Stimulated activated CD4-positive, alpha-beta T cell treated with anti-CD3 and anti-CD28 coated beads, TNF-alpha, amount 100 ng/mL, for 4 hours (primary cell): ENCODE data around the gene PRR20B.
"Not testable (repeated sequence)": the region's sequence is repeated elsewhere in the genome, so short reads cannot be mapped to it uniquely, and the experiment has no call there.

Experiments used
- DNase-seq, 3 experiments: peaks; one replicate each; pipeline ENCODE4 v3.0.0-alpha.2; 2020; ENCODE audit warnings: low read depth in 3 of 3

PRR20B gene

DNA sequence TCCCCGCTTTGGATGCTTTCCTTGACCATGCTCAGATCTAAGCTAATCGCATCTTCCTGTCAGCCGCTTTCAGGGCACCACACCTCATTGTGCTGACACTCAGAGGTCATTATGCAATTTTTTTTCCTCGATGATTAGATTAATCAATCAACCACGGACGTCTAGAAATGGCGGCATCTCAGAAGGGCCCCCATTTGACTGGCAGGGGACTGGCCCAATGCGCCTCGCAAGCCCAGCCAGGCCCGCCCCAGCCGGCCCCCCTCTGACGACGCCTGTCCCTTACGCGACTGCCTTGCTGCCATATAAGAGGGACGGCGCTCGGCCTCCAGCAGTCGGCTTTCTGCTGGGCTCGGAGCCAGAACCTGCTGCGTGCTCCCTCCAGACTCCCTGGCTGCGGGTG is at the start of gene PRR20B:
Gene PRR20B (plus strand): TSS at position 301 of the 400 bp plus-strand sequence. CDS start 387 bp downstream, outside the sequence.
- DNase-seq: not testable (repeated sequence)

- no peak for DNase-seq
These were observed 32.3 kb upstream of the PRR20B start for GRCh38 chr13:57114945-57115344.

GRCh38 chr13:57123681-57124080 is 23.6 kb upstream of the PRR20B start:
- no peak for DNase-seq

DNA sequence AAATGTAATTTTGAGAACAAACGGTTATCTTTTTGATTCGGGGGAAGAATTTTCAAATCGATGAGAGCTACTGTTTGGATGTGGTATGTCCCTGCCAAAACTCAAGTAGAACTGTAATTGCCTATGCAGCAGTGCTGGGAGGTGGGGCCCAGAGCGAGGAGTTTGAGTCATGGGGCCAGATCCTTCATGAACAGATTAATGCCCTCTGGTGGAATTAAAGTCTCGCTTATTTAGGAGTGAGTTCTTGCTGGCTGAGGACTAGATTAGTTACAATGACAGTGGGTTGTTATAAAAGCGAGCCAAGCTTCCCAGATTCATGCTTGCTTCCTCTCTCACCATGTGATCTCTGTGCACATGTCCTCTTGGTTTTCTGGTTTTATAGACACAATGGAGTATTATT is 18.4 kb upstream of the PRR20B start:
- DNase-seq: no peak

GRCh38 chr13:57136093-57136492 is 11.2 kb upstream of the PRR20B start:
- no peak for DNase-seq

DNA sequence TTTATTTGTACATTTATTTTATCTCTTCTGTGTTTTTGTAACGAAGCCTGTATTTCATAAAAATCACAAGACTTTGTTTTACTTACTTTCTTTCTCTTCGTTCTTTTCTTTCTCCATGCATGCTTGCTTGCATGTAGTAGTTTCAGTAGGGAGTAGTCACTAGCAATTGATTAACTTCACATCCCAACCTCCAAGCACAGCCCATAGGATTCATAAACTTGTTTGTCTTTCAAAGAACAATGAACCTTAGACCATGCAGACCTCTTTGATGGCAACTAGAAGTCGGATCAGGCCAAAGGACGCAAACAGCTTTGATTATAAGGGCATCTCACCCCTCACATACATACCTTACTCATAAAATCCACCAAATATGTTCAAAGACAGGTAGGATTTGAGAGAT is 9.7 kb upstream of the PRR20B start:
- no peak for DNase-seq

DNA sequence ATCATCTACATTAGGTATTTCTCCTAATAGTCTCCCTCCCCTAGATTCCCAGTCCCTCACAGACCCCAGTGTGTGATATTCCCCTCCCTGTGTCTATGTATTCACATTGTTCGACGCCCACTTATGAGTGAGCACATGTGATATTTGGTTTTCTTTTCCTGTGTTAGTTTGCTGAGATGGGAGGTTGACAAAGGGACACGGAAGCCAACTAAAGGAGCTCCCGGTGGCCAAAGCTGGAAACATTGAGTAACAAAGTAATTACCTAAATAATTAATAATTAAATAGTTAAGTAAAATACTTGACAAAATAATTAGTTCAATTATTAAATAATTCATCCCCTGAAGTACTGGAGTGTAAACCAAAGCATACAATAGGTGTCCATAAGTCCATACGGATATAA is 8.3 kb upstream of the PRR20B start:
- no peak for DNase-seq

- DNase-seq: not testable (repeated sequence)
These were observed 7.5 kb upstream of the PRR20B start for GRCh38 chr13:57139781-57140180.

DNA sequence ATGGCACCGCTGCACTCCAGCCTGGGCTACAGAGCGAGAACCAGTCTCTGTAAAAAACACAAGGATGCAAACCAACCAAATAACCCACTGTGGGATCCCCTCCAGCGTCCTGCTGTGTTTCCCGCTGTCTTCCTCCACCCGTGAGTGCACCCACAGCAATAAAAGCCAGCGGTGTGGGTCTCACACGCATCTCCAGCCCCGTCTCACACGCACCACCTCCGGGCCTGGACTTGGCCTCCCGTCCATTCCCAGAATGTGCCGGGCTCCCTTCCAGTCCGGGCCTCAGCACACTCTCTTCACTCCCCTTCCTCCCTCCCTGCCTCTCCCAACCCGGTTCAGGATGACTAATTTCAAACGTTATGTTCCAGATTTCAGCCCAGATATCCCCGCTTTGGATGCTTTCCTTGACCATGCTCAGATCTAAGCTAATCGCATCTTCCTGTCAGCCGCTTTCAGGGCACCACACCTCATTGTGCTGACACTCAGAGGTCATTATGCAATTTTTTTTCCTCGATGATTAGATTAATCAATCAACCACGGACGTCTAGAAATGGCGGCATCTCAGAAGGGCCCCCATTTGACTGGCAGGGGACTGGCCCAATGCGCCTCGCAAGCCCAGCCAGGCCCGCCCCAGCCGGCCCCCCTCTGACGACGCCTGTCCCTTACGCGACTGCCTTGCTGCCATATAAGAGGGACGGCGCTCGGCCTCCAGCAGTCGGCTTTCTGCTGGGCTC is 6.9 kb upstream of the PRR20B start, which contains the start of gene PRR20A:
Gene PRR20A (plus strand): TSS at position 684 of the 734 bp plus-strand sequence. CDS start 387 bp downstream, outside the sequence.
- DNase-seq: not testable (repeated sequence)

DNA sequence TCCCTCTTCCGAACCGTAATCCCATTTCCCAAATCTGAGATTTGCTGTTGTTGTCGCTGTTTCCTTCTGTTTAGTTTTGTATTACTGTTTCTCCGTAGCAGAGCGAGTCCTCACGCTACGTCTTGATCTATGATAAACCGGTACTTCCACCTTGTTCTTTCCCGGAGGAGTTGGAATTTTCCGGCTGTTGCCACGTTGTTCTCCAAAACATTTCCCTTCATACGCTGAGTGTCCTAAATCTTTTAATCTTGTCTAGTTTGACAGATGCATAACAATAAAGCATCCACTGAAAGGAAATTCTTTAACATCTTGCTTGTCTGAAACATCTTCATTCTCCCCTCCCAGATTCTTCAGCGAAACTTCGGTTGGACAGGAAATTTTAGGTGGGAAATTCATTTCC is 818 bp downstream of the PRR20B start:
- DNase-seq: not testable (repeated sequence)

DNA sequence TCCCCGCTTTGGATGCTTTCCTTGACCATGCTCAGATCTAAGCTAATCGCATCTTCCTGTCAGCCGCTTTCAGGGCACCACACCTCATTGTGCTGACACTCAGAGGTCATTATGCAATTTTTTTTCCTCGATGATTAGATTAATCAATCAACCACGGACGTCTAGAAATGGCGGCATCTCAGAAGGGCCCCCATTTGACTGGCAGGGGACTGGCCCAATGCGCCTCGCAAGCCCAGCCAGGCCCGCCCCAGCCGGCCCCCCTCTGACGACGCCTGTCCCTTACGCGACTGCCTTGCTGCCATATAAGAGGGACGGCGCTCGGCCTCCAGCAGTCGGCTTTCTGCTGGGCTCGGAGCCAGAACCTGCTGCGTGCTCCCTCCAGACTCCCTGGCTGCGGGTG is 6.5 kb downstream of the PRR20B start, which contains the start of gene PRR20C:
Gene PRR20C (plus strand): TSS at position 301 of the 400 bp plus-strand sequence. CDS start 387 bp downstream, outside the sequence.
- DNase-seq: not testable (repeated sequence)

- DNase-seq: not testable (repeated sequence)
These were observed 13.0 kb downstream of the PRR20B start, which contains the start of gene PRR20D for GRCh38 chr13:57160332-57160731. TSS of gene PRR20D (plus strand) at chr13:57160632. CDS start at chr13:57161019, 387 bp downstream.

- DNase-seq: not testable (repeated sequence)
These were observed 19.6 kb downstream of the PRR20B start, which contains the start of gene PRR20E for GRCh38 chr13:57166897-57167296. TSS of gene PRR20E (plus strand) at chr13:57167197. CDS start at chr13:57167584, 387 bp downstream.

- DNase-seq: no peak
These were observed 44.4 kb downstream of the PRR20B start for GRCh38 chr13:57191667-57192066.
